Natural killer cell treated with Interleukin-12 subunit alpha and Interleukin-12 subunit beta and Interleukin-15 and Interleukin-18, amount 100 ng/mL, for 72 hours (primary cell): ENCODE results near the gene ZNF341. TPM values are rescaled to one million over a fixed set of nuclear protein-coding genes. Genes with fewer than 3 reads are reported as not detected.

Experiments used
- ATAC-seq, 2 donors: fragments of 150-1000 bp; cut with Tn5 transposase in 1 of 2; sonication (Bioruptor Pico), chemical (Tn5 transposase) in 1 of 2; 2 replicates each; pipeline ENCODE4 v1.10.0; 2021
- DNase-seq: peaks from one replicate; pipeline ENCODE4 v3.0.0; 2022; ENCODE audit warnings: low spot score
- H3K27ac Mint-ChIP-seq, 2 donors: 1 replicate in 1 of 2; 2 replicates in 1 of 2; pipeline ENCODE4 v1.8.0; 2022; ENCODE audit warnings: mixed read lengths in 2 of 2, mild to moderate bottlenecking in 1 of 2, moderate library complexity in 1 of 2
- H3K27me3 Mint-ChIP-seq, 2 donors: 1 replicate in 1 of 2; 2 replicates in 1 of 2; pipeline ENCODE4 v1.8.0; 2022; ENCODE audit warnings: mixed read lengths in 2 of 2
- H3K36me3 Mint-ChIP-seq: one replicate; pipeline ENCODE4 v1.8.0; 2022; ENCODE audit warnings: mixed read lengths
- H3K4me1 Mint-ChIP-seq, 2 donors: 1 replicate in 1 of 2; 2 replicates in 1 of 2; pipeline ENCODE4 v1.8.0; 2022; ENCODE audit warnings: low read depth in 2 of 2, mixed read lengths in 2 of 2, mild to moderate bottlenecking in 1 of 2
- H3K4me3 Mint-ChIP-seq: one replicate; pipeline ENCODE4 v1.8.0; 2022; ENCODE audit warnings: mixed read lengths
- H3K9me3 Mint-ChIP-seq: 2 replicates; pipeline ENCODE4 v1.8.0; 2022; ENCODE audit warnings: mixed read lengths
- total RNA-seq, 2 donors: library from RNA; stranded (reverse); gene quantifications; one replicate each; pipeline ENCODE4 v1.2.3, GENCODE V29; 2022

ZNF341 gene
- total RNA-seq, 2 donors from 2014 or later: 4.6 to 8.9 TPM

DNA sequence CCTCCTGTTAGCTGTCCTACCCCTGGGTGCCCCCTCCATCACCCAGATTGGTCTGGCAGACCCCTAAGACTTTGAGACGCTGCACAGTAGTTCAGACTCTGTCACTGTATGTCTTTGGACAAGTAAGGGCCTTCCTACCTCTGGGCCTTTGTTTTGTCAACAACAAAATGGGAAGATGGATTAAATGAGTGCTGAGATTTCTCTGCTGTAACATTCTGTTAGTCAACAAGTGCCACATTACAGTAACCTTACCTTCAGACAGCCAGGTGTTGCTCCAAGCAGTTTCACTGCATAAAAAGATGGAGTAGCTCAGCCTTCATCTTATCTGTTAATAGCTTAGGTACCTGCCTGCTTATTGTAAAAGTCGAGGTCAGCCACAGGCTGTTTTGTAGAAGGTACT, 95.3 kb downstream of the ZNF341 start:
- no peaks in the 10 kb centered on the region for H3K9me3 Mint-ChIP-seq
- no peak for ATAC-seq
- H3K4me1 Mint-ChIP-seq: peaks cover 53 to 73% of the 10 kb centered on the region in 2 donors
- H3K4me3 Mint-ChIP-seq: no peak overlapping the region
- DNase-seq: no peak
- no peaks in the 10 kb centered on the region for H3K36me3 Mint-ChIP-seq
- no peaks in the 10 kb centered on the region for H3K27me3 Mint-ChIP-seq
- H3K27ac Mint-ChIP-seq: no peak overlapping the region

DNA sequence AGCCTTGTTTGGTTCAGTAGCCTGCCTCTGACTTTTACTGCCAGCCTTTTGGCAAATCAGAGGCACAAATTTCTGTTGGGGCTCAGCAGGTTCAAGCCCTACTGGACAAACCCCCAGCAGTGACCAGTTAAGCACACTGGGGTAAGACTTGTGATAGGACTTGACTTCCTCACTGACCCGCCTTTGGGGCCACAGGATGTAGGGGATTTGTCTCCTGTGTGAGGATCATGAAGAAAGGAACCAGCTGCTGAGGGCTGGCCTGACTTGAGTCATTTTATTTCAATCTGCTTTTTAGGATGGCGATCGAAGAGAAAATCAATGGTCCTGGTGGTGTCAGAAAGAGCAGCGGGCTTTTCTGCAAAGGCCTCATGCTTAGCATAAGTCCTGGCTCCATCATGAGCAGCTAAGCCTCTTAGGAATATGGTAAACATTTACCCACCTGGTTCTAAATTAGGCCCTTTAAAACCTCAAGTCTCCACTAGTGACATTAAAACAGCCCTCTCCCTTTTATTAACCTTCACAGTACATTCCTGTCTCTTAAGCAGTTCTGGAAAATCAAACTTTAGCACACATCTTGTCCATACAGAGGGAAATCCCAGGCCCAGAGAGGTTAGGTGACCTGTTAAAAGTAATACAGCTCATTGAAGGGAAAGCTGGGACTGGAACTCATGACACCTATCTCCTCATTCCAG, 96.0 kb downstream of the ZNF341 start:
- H3K27ac Mint-ChIP-seq: peak overlapping the region; percentile 23 to 42

DNA sequence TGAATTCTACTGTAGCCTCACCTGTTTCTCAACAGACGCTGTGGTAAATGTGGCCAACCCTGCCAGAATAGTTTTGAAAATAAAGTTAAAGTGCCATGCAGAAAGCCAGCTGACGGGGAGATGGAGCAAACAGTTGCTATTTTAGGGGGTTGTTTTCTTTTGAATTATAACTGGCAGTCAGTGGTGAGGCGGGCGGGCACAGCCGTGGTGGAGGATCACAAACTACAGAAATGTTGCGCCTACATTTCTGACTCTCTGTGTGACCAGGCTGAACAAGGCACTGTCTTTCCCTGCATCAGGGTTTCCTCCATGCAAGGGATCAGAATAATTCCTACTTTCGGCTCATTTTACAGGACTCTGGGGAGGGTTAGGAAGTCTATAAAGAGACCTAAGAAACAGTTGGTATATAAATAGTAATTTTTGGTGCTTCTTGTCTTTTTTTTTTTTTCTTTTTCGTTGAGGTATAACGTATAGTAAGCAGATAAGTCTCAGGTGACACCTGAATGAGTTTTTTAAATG, 96.6 kb downstream of the ZNF341 start:
- Mint-ChIP-seq H3K27ac (peak overlapping the region; percentile 23 to 42), H3K36me3 (no peaks in the 10 kb centered on the region), H3K4me3 (no peak overlapping the region), H3K27me3 (no peaks in the 10 kb centered on the region), H3K9me3 (no peaks in the 10 kb centered on the region), H3K4me1 (peaks cover 57 to 74% of the 10 kb centered on the region in 2 donors)
- ATAC-seq (no peak), DNase-seq (no peak)

More for the DNA sequence above, 96.0 kb downstream of the ZNF341 start:
- peaks cover 51 to 72% of the 10 kb centered on the region in 2 donors for H3K4me1 Mint-ChIP-seq
- no peaks in the 10 kb centered on the region for H3K36me3 Mint-ChIP-seq
- no peak overlapping the region for H3K4me3 Mint-ChIP-seq
- ATAC-seq (peak; percentile 50 to 51), DNase-seq (no peak)
- no peaks in the 10 kb centered on the region for H3K9me3 Mint-ChIP-seq
- no peaks in the 10 kb centered on the region for H3K27me3 Mint-ChIP-seq

DNA sequence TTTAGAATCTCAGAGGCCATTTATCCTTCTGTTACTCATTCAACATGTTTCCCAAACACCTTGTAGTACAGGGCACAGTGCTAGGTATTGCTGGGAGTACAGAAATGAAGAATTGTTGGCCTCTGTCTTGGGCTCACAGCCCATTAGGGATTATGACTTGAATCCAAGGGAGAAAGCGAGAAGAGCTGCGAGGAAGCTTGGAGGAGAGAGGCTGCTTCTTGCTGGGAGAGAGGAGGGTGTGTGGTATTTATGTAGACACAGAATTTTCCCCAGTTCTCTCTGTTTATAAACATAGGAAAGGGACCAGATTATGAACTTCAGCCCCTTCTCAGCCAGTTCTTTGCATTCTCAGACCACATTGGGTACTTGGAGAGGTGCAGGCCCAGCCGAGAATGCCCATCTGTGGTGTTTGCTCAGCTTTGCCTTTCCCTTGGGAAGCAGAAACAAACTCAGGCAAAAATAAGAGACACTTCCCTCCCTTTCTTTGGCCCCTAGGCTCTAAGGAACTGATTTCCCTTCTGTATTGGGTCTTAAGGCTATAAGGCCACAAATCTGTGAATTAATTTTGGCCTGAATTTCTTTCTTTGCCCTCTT, 97.3 kb downstream of the ZNF341 start:
- Mint-ChIP-seq H3K27ac (peak overlapping the region in 1 of 2 donors; percentile 42), H3K4me3 (no peak overlapping the region), H3K36me3 (no peaks in the 10 kb centered on the region), H3K27me3 (no peaks in the 10 kb centered on the region), H3K4me1 (peaks cover 60 to 79% of the 10 kb centered on the region in 2 donors), H3K9me3 (no peaks in the 10 kb centered on the region)
- DNase-seq (no peak), ATAC-seq (no peak)

DNA sequence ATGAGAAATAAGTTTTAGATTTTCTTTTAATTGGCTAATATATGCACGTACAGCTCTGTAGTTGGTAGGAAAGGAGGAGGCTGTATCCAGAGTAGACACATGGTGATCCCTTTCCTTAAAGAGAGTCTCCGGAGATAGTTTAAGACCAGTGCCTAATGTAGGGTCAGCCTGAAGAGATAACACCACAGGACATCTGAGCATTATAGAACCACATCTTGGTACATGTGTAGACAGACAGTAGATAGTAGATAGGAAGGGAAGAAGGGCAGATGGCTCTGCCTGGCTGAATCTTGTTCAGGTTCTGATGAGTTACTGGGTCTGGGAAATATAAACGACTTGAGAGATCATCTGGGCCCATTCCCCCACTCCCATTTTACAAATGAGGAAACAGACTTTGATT, 97.8 kb downstream of the ZNF341 start:
- no peaks in the 10 kb centered on the region for H3K27me3 Mint-ChIP-seq
- H3K9me3 Mint-ChIP-seq: no peaks in the 10 kb centered on the region
- H3K4me1 Mint-ChIP-seq: peaks cover 55 to 77% of the 10 kb centered on the region in 2 donors
- DNase-seq (no peak), ATAC-seq (no peak)
- H3K27ac Mint-ChIP-seq: peak overlapping the region in 1 of 2 donors; percentile 8
- no peak overlapping the region for H3K4me3 Mint-ChIP-seq
- H3K36me3 Mint-ChIP-seq: no peaks in the 10 kb centered on the region

DNA sequence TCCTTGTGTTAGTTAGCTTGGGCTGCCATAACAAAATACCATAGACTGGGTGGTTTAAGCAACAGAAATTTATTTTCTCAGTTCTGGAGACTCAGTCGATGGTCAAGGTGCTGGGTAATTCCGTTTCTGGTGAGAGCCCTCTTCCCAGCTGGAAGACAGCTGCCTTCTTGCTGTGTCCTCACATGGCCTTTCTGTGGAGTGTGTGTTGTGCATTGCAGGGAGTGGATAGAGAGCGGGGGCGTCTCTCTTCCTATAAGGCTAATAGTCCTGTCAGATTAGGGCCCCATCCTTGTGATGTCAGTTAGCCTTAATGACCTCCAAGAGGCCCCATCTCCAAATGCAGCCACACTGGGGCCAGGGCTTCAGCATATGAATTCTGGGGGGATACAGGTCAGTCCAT, 98.6 kb downstream of the ZNF341 start:
- Mint-ChIP-seq H3K4me1 (peaks cover 50 to 73% of the 10 kb centered on the region in 2 donors), H3K27me3 (no peaks in the 10 kb centered on the region), H3K36me3 (no peaks in the 10 kb centered on the region), H3K27ac (no peak overlapping the region), H3K4me3 (no peak overlapping the region), H3K9me3 (no peaks in the 10 kb centered on the region)
- ATAC-seq (no peak), DNase-seq (no peak)

DNA sequence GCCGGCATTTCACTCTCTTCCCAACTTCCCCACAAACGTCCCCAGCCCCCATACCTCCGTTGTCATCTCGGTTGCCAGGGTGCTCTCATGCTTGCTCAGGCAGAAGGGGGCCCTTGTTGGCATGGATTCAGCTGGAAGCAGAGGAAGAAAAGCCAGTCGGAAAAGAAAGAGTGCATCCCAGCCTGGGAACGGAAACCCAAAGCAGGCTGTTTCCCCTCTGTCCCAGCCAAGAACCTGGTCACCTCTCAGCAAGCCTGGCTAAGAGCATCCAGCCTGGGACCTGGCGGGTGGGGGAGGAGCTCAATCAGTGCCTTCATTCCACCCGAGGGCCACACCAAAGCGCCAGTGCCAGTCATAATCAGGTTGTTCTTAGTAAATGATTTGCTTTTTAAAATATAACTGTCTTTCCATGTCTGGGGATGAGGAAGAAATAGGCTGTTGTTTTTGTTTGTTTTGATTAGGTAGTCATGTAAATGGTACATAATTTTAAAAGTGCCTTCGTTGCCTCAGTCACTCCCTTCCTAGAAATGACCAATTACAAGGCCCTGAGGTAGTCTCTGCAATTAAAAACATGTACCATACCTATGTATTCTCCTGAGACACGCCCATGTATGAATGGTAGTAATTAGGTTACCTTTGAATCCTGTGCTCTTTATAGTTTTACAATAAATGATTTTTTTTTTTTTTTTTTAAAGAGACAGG, 100.5 kb downstream of the ZNF341 start:
- ATAC-seq (no peak), DNase-seq (no peak)
- H3K27ac Mint-ChIP-seq: no peak overlapping the region
- no peaks in the 10 kb centered on the region for H3K9me3 Mint-ChIP-seq
- H3K36me3 Mint-ChIP-seq: no peaks in the 10 kb centered on the region
- H3K27me3 Mint-ChIP-seq: no peaks in the 10 kb centered on the region
- H3K4me3 Mint-ChIP-seq: no peak overlapping the region
- H3K4me1 Mint-ChIP-seq: peaks cover 48 to 71% of the 10 kb centered on the region in 2 donors

DNA sequence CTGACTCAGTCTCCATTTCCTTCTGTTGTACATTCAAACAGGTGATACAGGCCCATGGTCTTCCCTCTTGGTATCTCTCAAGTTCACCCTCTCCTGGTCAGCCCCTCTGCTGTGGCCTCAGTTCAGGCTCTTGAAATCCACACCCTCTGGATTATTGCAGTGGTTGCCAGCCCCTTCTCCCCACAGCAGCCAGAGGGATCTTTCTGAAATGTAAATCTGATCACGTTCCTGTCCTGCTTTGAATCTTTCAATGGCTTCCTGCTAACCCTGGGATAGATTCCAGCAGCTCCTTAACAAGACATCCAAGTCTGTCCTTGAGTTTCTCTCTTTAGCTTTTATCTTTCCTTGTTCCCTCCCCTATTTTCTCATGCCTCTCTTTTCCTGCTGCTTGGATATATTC, 101.5 kb downstream of the ZNF341 start:
- no peaks in the 10 kb centered on the region for H3K27me3 Mint-ChIP-seq
- peaks cover 50 to 73% of the 10 kb centered on the region in 2 donors for H3K4me1 Mint-ChIP-seq
- H3K9me3 Mint-ChIP-seq: no peaks in the 10 kb centered on the region
- no peak overlapping the region for H3K27ac Mint-ChIP-seq
- H3K4me3 Mint-ChIP-seq: no peak overlapping the region
- DNase-seq (no peak), ATAC-seq (no peak)
- no peaks in the 10 kb centered on the region for H3K36me3 Mint-ChIP-seq

DNA sequence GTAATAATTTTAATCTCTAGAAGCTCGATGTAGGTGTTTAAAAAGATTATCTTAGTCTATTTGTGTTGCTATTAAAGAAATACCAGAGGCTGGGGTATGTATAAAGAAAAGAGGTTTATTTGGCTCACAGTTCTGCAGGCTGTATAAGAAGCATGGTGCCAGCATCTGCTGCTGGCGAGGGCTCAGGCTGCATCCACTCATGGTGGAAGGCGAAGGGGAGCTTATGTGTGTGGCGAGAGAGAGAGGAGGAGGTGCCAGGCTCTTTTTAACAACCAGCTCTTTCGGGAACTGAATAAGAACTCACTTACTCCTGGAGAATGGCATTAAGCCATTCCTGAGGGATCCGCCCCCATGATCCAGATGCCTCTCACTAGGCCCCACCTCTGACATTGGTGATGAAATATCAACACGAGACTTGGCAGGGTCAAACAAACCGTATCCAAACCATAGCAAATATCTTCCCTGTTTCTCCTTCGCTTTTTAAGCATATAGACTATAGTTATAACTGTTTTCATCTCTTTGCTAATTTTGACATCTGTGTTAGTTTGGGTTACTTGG, 103.9 kb downstream of the ZNF341 start:
- ATAC-seq: no peak
- Mint-ChIP-seq H3K27me3 (no peaks in the 10 kb centered on the region), H3K36me3 (no peaks in the 10 kb centered on the region), H3K4me3 (no peak overlapping the region), H3K4me1 (peaks cover 45 to 65% of the 10 kb centered on the region in 2 donors), H3K9me3 (no peaks in the 10 kb centered on the region), H3K27ac (no peak overlapping the region)
- DNase-seq: no peak

DNA sequence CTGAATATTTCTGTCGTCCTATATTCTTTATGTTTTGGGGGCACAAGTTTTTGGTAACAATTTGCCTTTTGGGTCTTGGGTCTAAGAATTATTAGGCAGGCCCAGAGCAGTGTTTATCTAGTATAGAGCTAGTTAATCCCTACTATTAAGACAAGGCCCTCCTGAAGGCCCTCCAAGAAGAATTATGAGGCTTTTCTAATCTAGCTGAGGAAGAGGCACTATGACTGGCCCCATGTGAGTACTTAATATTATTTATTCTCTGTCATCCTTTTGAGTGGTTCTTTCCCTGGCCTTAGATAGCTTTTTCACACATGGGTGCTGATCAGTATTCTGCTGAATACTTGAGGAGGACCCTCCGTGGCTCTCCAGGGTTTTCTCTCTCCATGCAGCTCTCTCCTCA, 104.5 kb downstream of the ZNF341 start:
- DNase-seq: no peak
- Mint-ChIP-seq H3K9me3 (no peaks in the 10 kb centered on the region), H3K4me1 (peaks cover 51 to 71% of the 10 kb centered on the region in 2 donors), H3K36me3 (no peaks in the 10 kb centered on the region), H3K27ac (peak overlapping the region in 1 of 2 donors; percentile 64), H3K27me3 (no peaks in the 10 kb centered on the region), H3K4me3 (no peak overlapping the region)
- ATAC-seq: no peak

DNA sequence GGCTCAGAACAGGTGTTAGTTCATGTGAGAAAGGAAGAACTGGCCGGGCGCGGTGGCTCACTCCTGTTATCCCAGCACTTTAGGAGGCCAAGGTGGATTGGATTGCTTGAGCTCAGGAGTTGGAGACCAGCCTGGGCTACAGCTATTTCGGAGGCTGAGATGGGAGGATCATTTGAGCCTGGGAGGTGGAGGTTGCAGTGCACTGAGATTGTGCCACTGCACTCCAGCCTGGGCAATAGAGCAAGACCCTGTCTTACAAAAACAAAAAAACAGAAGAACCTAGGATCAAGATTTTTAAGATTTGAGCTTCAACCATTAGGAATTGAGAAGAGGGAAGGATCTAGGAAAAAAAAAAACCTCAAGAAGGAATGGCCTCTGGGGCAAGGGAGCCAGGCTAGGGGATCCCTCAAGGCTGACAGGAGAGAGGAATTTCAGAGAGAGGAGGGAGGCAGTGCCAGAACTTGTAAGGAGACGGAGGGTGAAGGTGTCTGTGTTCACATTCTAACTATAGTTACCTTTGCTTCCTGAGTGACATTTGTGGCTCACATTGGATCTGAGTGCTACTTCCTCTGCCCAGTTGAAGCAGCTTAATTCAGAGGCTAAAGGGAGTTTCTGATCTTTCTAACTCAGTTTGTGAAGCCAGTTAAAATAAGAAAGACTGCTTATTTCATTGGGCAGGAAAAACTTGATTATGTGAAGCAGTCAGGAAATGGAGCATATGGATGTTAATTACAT, 105.5 kb downstream of the ZNF341 start:
- Mint-ChIP-seq H3K4me1 (peaks cover 58 to 71% of the 10 kb centered on the region in 2 donors), H3K9me3 (no peaks in the 10 kb centered on the region), H3K27ac (peak overlapping the region in 1 of 2 donors; percentile 64), H3K4me3 (no peak overlapping the region), H3K36me3 (no peaks in the 10 kb centered on the region), H3K27me3 (no peaks in the 10 kb centered on the region)
- DNase-seq: no peak
- no peak for ATAC-seq

DNA sequence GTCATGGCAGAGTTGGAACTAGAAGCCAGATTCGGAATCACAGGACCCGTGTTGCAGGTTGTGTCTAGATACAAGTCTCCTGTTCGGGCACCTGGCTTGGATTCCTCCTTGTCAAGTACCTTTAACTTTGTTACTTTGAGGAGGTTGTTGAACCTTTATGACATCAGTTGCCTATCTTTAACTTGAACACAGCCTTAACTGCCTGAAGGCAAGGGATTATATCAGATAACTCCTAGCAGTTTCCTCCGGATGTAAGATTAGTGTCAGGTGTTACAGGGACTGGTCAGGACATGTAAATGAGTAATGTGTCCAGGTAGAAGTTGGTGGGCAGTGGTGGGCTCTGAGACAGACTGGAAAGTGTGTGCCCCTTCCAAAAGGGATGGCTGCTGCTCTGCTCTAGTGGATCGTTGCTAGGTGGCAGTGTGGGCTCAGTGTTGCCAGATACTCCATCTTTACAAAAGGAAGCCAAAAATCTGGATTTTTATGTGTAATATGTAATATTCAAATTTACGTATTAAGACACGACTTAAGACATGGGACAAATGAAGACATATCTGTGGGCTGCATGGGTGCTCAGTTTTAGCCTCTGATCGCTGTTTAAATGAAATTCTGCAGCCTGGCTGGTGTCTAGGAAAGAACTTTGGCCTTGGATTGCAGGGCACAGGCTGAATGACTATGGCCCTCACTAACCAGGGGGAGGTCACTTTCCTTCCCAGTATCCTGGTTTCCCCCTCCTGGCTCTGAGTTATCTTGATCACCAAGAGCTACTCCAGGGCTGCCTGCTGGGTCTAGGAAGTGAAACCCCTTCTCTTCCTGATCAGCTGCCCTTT, 106.5 kb downstream of the ZNF341 start:
- DNase-seq (no peak), ATAC-seq (no peak)
- Mint-ChIP-seq H3K27ac (no peak overlapping the region), H3K4me1 (peaks cover 63 to 78% of the 10 kb centered on the region in 2 donors), H3K4me3 (no peak overlapping the region), H3K9me3 (no peaks in the 10 kb centered on the region), H3K27me3 (no peaks in the 10 kb centered on the region), H3K36me3 (no peaks in the 10 kb centered on the region)

DNA sequence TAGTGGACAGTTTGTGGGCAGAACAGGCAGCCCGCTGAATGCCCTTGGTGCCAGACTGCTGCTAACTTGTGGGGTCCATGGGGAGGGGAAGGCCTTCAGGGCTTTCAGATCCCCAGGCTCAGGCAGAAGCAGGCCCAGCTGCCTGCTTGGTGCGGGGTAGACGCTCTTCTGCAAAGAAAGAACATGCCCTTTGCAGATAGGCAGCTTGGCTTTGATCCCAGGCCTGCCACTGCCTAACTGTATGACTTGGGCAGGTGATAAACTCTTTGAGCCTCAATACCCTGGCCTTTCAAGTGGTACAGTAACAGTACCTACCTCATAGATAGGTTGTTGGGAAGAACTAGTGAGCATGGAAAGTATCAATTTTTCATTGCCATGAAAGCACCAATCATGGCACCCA, 107.8 kb downstream of the ZNF341 start:
- peaks cover 69 to 80% of the 10 kb centered on the region in 2 donors for H3K4me1 Mint-ChIP-seq
- no peak overlapping the region for H3K4me3 Mint-ChIP-seq
- ATAC-seq: no peak
- DNase-seq: no peak
- H3K27ac Mint-ChIP-seq: no peak overlapping the region
- no peaks in the 10 kb centered on the region for H3K36me3 Mint-ChIP-seq
- no peaks in the 10 kb centered on the region for H3K9me3 Mint-ChIP-seq
- H3K27me3 Mint-ChIP-seq: no peaks in the 10 kb centered on the region
